Measurements from ENCODE around the gene ANKRD63. TPM values are rescaled to one million over a fixed set of nuclear protein-coding genes. Genes with fewer than 3 reads are reported as not detected.

Gene ANKRD63
- total RNA-seq, 1 experiment from 2014 or later, result 0.46 TPM

- Histone ChIP-seq H2BK15ac (ENCODE audit: low read depth, low read length) (no peak overlapping the region), H4K20me1 (ENCODE audit: control insufficient read depth, insufficient read depth, insufficient read length) (no peaks in the 10 kb centered on the region), H2AFZ (ENCODE audit: low read length) (no peak overlapping the region), H3K9me3 (ENCODE audit: control insufficient read depth, low read depth, low read length) (no peaks in the 10 kb centered on the region), H3K4me2 (ENCODE audit: insufficient read depth, insufficient read length, low read length) (no peak overlapping the region), H3K14ac (ENCODE audit: insufficient read depth, low read length) (no peak overlapping the region), H3K9ac (ENCODE audit: extremely low read depth, insufficient read length, low read length) (no peak overlapping the region), H3K27me3 (ENCODE audit: insufficient read depth, low read length) (peaks cover 13% of the 10 kb centered on the region; the same call in 1 of the 2 replicates), H3K79me1 (ENCODE audit: insufficient read depth, low read depth, low read length, poor library complexity, severe bottlenecking) (no peaks in the 10 kb centered on the region), H3K79me2 (ENCODE audit: insufficient read depth, low read length) (no peaks in the 10 kb centered on the region), H4K5ac (ENCODE audit: insufficient read length, low read depth, low read length) (no peak overlapping the region), H4K8ac (replicated peaks; ENCODE audit: insufficient read length, low read depth, low read length) (no peak overlapping the region), H3K23me2 (ENCODE audit: insufficient read length, low read depth, low read length, poor library complexity, severe bottlenecking) (peaks cover 8% of the 10 kb centered on the region), H2BK5ac (ENCODE audit: insufficient read length, low read length) (no peak overlapping the region), H3K4me1 (ENCODE audit: insufficient read depth, low read length) (peaks cover 3% of the 10 kb centered on the region), H3K4ac (ENCODE audit: low read depth, low read length) (no peak overlapping the region), H2BK20ac (ENCODE audit: low read depth, low read length, poor library complexity, severe bottlenecking) (no peak overlapping the region), H3K56ac (ENCODE audit: insufficient read length, low read depth, low read length) (no peak overlapping the region), H3K18ac (ENCODE audit: insufficient read length, low read depth, low read length) (no peak overlapping the region), H2BK120ac (ENCODE audit: low read depth, low read length, poor library complexity, severe bottlenecking) (no peak overlapping the region), H2AK5ac (ENCODE audit: insufficient read length, low read length) (no peak overlapping the region), H3K23ac (ENCODE audit: insufficient read length, low read depth, low read length) (no peak overlapping the region), H4K91ac (ENCODE audit: insufficient read length, low read depth, low read length) (no peak overlapping the region), H3T11ph (ENCODE audit: low read length) (no peak overlapping the region), H3K27ac (ENCODE audit: insufficient read length, low read depth, low read length) (no peak overlapping the region), H2BK12ac (ENCODE audit: insufficient read length, low read depth, low read length) (no peak overlapping the region)
- H3K27ac Mint-ChIP-seq, result no peak overlapping the region
- H3K4me3 Mint-ChIP-seq, result no peak overlapping the region
- H3K4me1 Mint-ChIP-seq, result peaks cover 12 to 25% of the 10 kb centered on the region in 2 experiments
- H3K9me3 Mint-ChIP-seq, result peaks cover 10% of the 10 kb centered on the region in 2 experiments
- peaks cover 0 to 11% (median 5%) of the 10 kb centered on the region in 3 experiments; a peak in 5 of 7 replicates for H3K36me3 Mint-ChIP-seq (ENCODE audit: insufficient read depth in 1 of 3, low read depth in 3 of 3)
- no CpG with 5 or more reads among the region's 1 CpG for WGBS (ENCODE audit: extremely low coverage, insufficient read length, low lambda C conversion rate)
- no peak for DNase-seq
- no peak for TF ChIP-seq CTCF (conservative IDR thresholded peaks at IDR 0.05)
- H3K27me3 Mint-ChIP-seq (ENCODE audit: low read depth), result peaks cover 70% of the 10 kb centered on the region
Measured at GRCh38 chr15:40295297-40295696, 12.4 kb upstream of the ANKRD63 start.
